GM21390 (cell line): ENCODE measurements around the gene CA11.
A peak's percentile ranks its signal among the peaks of the same experiment; 100 is the strongest.
"Not testable (repeated sequence)": the region's sequence is repeated elsewhere in the genome, so short reads cannot be mapped to it uniquely, and the experiment has no call there.

Source experiments
- ATAC-seq: cut with Tn5 transposase; IDR thresholded peaks from one replicate; pipeline ENCODE4 v1.9.1; 2021; ENCODE audit not compliant: unreplicated experiment

The CA11 gene

DNA sequence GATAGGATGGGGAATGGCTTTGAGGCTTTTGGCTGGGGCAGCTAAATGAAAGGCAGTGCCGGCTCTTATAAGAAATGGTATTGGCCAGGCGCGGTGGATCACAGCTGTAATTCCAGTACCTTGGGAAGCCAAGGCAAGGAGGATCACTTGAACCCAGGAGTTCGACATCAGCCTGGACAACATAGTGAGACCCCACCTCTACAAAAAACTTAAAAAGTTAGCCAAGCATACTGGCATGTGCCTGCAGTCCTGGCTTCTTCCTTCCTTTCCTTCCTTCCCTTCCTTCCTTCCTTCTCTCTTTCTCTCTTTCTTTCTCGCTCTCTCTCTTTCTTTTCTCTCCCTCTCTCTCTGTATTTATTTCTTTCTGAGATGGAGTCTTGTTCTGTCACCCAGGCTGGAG lies 3.1 kb downstream of the CA11 start:
- ATAC-seq: no peak

DNA sequence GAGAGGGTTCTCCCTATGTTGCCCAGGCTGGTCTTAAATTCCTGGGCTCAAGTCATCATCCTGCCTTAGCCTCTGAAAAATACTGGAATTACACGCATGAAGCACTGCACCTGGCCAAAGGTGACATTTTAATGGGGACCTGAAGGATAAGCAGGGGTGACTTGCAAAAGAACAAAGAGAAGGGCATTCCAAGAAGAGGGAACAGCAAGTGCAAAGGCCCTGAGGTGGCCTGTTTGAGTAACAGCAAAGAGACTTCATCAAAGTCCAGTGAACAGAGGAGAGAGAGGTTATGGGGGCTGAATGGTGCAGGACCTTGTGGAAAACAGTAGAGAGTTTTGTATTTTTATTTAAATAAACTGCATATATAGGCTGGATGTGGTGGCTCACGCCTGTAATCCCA lies 4.1 kb downstream of the CA11 start:
- ATAC-seq: no peak

GRCh38 chr19:48639483-48640375 lies 6.3 kb downstream of the CA11 start:
- ATAC-seq: no peak

DNA sequence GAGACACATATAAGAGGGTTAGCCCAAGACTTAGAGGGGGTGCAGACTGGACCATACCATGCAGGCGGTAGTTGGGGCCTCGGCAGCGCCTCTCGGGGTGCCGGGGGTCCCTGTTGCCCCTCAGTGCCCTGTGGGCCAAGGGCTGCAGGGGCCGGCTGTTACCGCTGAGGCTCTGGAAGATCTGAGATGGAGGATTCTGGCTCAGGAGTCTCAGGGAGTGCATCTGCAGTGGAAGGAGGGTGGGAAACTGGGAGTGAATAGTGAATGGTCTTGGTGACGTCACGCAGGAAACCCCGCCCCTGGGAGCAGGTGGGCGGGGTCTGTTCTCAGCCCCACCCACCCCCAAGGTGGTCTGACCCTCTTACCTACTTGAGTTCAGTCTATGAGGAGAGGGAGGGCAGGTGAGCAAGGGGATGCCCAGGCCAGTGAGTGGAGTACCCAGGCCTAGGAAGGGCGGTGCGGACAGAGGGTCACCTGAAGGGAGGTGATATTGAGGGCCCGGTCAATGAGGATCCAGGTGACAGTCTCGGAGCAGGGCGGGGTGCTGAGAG lies 7.1 kb downstream of the CA11 start:
- ATAC-seq: no peak

GRCh38 chr19:48637948-48638830 lies 7.8 kb downstream of the CA11 start:
- ATAC-seq: peak; percentile 4

DNA sequence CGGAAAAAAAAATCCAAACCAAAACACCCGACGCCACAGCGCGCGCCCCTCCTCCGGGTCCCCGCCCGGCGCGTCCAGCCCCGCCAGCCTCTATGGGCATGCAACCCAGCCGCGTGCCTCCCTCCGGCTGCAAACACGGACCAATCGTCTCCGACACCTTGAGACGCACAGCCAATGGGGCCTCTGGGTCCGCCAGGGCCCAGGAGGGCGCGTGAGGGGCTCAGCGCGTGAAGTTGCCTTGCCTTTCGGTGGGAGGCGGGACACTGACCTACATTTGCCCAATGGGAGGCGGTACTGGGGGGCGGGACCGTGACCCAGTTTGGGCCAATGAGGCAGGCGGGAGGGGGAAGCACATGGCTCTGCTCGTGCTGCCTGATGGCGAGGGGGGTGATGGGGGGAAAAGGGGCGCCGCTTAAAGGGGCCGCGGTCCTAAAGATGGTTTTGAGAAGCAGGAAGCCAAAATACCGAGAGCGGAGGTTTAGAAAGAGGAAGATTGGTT lies 8.5 kb downstream of the CA11 start:
- peak; percentile 69 for ATAC-seq

DNA sequence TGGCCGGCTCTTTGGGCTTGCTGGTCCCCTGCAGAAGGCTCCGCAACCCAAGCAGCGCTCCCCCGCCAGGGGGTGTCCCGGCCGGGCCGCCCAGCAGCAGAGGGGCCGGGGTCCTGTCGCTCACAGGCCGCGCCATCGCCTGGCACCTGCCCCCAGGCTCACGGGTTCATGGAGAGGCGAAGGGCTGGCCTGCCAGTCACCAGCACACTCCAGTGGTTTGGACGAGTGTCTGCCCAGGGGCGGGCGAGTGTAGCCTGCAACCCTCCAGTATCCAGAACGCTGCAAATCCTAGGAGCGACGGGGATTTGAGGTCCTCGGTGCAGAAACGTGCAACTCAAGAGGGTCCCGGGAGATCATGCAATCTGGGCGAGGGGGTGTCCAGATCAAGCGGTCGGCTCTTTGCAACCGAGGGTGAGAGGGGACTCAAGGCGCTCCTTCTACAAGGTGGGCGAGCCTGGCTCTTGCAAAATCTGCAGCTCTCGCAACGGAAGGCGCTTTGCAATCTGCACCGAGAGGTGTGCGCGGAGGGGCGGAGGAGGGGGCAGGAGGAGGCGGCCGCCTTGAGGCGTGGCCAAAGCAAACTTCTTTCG lies 9.0 kb downstream of the CA11 start, which contains the start of gene DBP:
Gene DBP (minus strand): TSS at position 521 of the 590 bp plus-strand sequence. CDS start 385 bp downstream, at position 136.
- peak; percentile 1 for ATAC-seq

GRCh38 chr19:48635966-48636858 lies 9.8 kb downstream of the CA11 start:
- no peak for ATAC-seq

GRCh38 chr19:48635263-48635965 lies 10.6 kb downstream of the CA11 start:
- ATAC-seq: no peak

- ATAC-seq: no peak
Measured at GRCh38 chr19:48634424-48635262, 11.3 kb downstream of the CA11 start.

DNA sequence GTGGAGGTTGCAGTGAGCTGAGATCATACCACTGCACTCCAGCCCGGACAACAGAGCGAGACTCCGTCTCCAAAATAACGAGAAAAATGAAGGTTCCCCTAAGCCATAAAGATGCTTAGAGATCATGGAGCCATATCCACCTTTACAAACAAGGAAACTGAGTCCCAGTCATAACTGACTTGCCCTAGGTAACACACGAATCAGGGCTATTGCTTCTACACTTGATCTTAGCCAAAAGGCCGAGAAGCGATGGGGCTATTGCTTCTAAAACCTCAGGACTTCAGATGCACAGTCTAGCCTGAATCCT lies 12.0 kb downstream of the CA11 start:
- ATAC-seq: no peak

DNA sequence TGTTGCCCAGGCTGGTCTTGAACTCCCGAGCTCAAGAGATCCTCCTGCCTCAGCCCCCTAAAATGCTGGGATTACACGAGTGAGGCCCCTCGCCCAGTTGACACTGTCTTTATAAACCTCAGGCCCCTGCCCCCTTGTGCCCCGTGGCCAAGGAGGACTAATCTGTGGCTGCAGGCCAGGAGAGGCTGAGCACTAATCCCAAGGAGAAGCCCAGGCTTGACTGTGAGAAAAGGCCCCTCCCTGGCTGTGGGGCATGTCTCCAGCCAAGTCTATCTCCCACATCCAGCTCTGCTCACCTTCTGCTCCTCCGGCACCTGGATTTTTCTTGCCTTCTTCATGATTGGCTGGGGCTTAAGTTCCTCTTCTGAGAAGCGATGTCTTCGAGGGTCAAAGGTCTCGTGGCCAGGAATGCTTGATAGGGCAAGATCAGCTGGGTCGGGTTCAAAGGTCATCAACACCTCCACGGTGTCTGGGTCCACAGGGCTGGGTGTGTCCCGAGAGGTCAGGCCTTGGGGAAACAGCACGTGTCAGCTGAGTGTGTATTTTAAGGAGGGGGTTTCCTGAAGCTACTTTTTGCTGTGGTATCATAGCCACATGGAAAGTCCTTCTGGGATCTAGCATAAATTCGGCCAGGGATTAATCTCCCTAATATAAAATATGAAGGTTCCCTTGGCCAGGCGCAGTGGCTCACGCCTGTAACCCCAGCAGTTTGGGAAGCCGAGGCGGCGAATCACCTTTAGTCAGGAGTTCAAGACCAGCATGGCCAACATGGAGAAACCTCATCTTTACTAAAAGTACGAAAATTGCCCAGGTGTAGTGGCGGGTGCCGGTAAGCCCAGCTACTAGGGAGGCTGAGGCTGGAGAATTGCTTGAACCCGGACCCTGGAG lies 12.6 kb downstream of the CA11 start:
- ATAC-seq: no peak

DNA sequence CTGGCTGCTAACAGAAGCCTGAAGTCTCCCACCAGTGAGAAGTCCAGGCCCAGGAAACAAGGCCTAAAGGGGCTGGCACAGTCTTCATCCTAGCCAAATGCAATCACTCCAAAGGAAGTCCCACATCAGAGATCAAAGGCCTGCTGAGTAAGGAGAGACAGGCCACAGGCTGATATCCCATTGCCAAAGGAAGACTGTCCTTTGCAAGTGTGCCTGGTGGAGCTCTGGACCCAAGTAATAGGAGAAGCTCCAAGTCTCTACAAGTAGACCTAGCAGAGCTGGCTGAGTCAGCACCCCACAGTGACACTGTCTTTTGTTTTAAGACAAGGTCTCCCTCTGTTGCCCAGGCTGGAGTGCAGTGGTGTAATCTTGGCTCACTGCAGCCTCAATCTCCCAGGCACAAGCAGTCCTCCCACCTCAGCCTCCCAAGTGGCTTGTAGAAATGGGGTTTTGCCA lies 13.3 kb downstream of the CA11 start:
- ATAC-seq: no peak

DNA sequence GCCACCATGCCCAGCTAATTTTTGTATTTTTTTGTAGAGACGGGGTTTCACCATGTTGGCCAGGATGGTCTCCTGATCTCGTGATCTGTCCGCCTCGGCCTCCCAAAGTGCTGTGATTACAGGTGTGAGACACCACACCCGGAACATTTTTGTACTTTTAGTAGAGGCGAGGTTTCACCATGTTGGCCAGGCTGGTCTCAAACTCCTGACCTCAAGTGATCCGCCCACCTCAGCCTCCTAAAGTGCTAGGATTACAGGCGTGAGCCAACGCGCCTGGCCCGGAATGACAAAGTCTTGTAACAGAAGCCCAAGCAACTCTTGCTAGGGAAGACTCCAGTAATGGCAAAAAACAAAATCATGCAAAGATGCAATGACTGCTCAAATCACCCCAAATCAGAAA lies 13.7 kb downstream of the CA11 start:
- ATAC-seq: not testable (repeated sequence)

- ATAC-seq: no peak
Measured at GRCh38 chr19:48631225-48631624, 14.8 kb downstream of the CA11 start.

- no peak for ATAC-seq
Measured at GRCh38 chr19:48630296-48631063, 15.5 kb downstream of the CA11 start.
